Duodenal mucosa (tissue), 2 donors: ENCODE measurements around the gene RTBDN.
"Not testable (repeated sequence)": the region's sequence is repeated elsewhere in the genome, so short reads cannot be mapped to it uniquely, and the experiment has no call there.

Experiments
- H3K27ac ChIP-seq: one replicate; pipeline ENCODE4 v1.7.0; 2013; ENCODE audit warnings: low read depth, low read length
- H3K27me3 ChIP-seq, 2 donors: one replicate each; pipeline ENCODE4 v1.7.0; 2013; ENCODE audit warnings: low read length in 2 of 2, control low read depth in 1 of 2; ENCODE audit not compliant: insufficient read depth in 2 of 2, control insufficient read depth in 1 of 2
- H3K36me3 ChIP-seq, 2 donors: one replicate each; pipeline ENCODE4 v1.7.0; 2013; ENCODE audit warnings: low read length in 2 of 2, control low read depth in 1 of 2; ENCODE audit not compliant: insufficient read depth in 2 of 2, control insufficient read depth in 1 of 2
- H3K4me1 ChIP-seq, 2 donors: one replicate each; pipeline ENCODE4 v1.7.0; 2013; ENCODE audit warnings: low read length in 2 of 2, control low read depth in 1 of 2; ENCODE audit not compliant: insufficient read depth in 2 of 2, control insufficient read depth in 1 of 2
- H3K4me3 ChIP-seq, 2 donors: one replicate each; pipeline ENCODE4 v1.7.0; 2013; ENCODE audit warnings: low read length in 2 of 2, low read depth in 1 of 2
- H3K9ac ChIP-seq, 2 donors: one replicate each; pipeline ENCODE4 v1.7.0; 2013; ENCODE audit warnings: low read length in 2 of 2, low read depth in 1 of 2
- H3K9me3 ChIP-seq, 2 donors: one replicate each; pipeline ENCODE4 v1.7.0; 2013; ENCODE audit warnings: low read length in 2 of 2, control low read depth in 1 of 2; ENCODE audit not compliant: control insufficient read depth in 1 of 2

The RTBDN gene

DNA sequence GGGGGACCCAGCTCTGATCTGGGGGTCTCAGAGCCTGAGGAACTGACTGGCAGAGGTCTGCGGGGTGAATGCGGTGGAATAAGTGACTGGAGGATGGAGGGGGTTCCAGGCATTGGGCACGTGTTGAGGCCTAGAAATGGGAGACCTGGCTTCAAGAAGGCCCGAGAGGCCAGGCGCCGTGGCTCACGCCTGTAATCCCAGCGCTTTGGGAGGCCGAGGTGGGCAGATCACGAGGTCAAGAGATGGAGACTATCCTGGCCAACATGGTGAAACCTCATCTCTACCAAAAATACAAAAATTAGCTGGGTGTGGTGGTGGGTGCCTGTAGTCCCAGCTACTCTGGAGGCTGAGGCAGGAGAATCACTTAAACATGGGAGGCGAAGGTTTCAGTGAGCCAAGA, 16.6 kb downstream of the RTBDN start:
- H3K27ac ChIP-seq, H3K9me3 ChIP-seq, H3K9ac ChIP-seq, H3K27me3 ChIP-seq, H3K36me3 ChIP-seq, H3K4me1 ChIP-seq, H3K4me3 ChIP-seq: not testable (repeated sequence)

- H3K27ac ChIP-seq, H3K9ac ChIP-seq, H3K27me3 ChIP-seq, H3K4me1 ChIP-seq, H3K9me3 ChIP-seq, H3K4me3 ChIP-seq, H3K36me3 ChIP-seq: not testable (repeated sequence)
Measured at GRCh38 chr19:12817188-12817587, 17.2 kb downstream of the RTBDN start.

DNA sequence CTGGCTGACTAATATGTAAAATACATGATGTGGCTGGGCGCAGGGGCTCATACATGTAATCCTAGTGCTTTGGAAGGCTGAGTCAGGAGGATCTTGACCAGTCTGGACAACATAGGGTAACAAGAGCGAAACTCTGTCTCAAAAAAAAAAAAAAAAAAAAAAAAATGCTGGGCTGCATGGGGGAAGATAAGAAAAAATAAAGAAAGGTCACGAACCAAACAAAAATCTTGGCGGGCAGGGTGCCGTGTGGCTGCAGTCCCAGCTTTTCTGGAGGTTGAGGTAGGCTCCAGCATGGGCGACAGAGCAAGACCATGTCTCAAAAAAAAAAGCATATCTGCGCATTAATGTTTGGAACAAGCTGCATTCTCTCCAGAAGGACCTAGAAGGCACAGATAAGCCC, 19.3 kb downstream of the RTBDN start:
- H3K27me3 ChIP-seq: no peaks in the 10 kb centered on the region
- H3K27ac ChIP-seq: no peak overlapping the region
- no peak overlapping the region for H3K4me3 ChIP-seq
- H3K9me3 ChIP-seq: no peaks in the 10 kb centered on the region
- H3K9ac ChIP-seq: no peak overlapping the region
- H3K4me1 ChIP-seq: no peaks in the 10 kb centered on the region
- H3K36me3 ChIP-seq: peaks cover 0 to 3% of the 10 kb centered on the region in 2 donors

GRCh38 chr19:12806242-12807081, 27.9 kb downstream of the RTBDN start, which contains the start of gene RNASEH2A:
Gene RNASEH2A, plus strand, starts transcription at chr19:12806584. Its CDS starts 90 bp downstream, at chr19:12806674.
- H3K4me1 ChIP-seq: peaks cover 17 to 19% of the 10 kb centered on the region in 2 donors
- no peak within 1 kb of the TSS for H3K27ac ChIP-seq
- peak within 1 kb of the TSS; percentile 72 to 91 for H3K4me3 ChIP-seq
- H3K9me3 ChIP-seq: no peaks in the 10 kb centered on the region
- H3K27me3 ChIP-seq: no peaks in the 10 kb centered on the region
- peaks cover 0 to 7% of the 10 kb centered on the region in 2 donors for H3K36me3 ChIP-seq
- H3K9ac ChIP-seq: peak within 1 kb of the TSS; percentile 61 to 82

DNA sequence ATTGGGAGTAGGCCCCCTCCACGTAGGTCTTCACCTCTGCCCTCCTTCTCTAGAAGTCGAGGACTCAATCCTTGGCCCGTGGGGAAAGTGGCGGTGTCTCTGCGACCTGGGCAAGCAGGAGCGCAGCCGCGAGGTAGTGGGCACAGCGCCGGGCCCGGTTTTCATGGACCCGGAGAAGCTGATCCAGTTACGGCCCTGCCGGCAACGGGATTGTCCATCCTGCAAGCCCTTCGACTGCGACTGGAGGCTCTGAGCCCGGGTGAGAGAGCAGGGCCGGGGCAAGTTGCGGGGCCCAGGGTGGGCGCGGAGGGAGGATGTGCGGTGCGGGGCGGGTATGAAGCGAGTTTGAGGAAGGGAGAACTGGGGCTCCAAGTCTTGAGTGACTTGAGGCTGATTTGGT, 30.3 kb downstream of the RTBDN start:
- Histone ChIP-seq H3K27me3 (no peaks in the 10 kb centered on the region), H3K36me3 (peaks cover 7 to 18% of the 10 kb centered on the region in 2 donors), H3K9ac (no peak overlapping the region), H3K4me1 (peaks cover 24 to 35% of the 10 kb centered on the region in 2 donors), H3K4me3 (no peak overlapping the region), H3K9me3 (no peaks in the 10 kb centered on the region), H3K27ac (no peak overlapping the region)

DNA sequence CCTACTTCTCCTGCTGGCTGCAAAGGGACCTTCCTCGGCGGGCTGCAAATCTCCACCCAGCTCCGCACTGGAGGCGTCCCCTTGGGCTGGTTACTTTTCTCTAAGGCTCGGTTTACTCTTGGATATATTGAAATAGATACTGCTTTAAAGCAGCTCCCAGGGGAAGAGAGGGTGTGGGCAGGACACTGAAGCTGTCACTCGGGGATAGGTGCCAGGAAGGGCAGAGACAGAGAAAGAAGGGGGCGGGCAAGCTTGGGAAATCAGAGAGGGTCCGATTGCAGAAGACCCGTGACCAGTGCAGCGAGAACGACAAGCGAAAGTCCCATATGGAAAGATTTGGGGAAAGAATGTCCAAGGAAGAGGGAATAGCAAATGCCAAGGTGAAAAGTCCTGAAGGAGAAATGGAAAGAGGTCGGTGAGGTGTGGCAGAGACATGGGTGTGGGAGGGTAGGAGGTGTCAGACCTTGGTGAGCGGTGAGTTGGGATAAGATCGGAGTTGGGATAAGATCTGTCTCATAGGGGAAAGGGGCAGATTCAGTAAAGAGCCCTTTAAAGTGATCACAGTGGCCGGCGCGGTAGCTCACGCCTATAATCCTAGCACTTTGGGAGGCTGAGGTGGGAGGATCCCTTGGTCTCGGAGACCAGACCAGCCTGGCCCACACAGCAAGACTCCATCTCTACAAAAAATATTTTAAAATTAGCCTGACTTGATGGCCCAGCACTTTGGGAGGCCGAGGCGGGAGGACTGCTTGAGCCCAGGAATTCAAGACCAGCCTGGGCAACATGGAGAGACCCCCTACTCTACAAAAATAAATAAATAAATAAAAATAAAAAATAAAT, 31.9 kb downstream of the RTBDN start:
- Histone ChIP-seq H3K9ac (peak overlapping the region; percentile 68 to 94), H3K27ac (no peak overlapping the region)

DNA sequence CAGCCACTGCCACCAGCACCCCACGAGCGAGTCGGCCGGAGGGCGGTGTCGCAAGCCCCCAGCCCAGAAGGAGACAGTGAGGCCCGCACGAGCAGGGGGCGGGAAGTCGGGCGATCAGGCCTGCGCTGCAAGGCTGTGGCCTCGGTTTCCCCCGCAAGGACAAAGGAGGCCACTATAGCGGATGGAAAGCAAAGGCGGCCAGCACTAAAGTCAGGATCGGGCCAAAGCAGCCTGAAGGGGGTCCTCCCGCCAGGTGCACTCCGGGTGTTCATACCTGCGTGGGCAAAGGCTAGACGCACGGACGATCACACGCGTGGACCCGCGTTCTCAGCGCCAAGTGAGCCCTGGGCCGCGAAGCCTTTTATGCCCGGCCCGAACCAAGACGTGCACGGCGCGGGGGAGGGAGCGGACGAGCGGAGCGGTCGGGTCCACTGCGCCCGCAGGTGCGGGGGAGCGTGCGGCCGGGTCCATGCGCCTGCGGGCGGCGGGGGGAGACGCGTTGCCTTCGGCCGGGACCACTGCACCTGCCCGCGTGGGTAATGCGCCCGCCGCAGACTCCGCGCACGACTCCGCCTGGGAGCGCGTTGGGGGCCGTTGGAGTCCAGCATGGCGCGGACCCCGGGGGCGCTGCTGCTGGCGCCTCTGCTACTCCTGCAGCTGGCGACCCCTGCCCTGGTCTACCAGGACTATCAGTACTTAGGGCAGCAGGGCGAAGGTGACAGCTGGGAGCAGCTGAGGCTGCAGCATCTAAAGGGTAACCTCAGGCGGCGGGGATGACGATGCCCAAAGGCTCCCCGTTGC, 32.7 kb downstream of the RTBDN start, which contains the start of the genes PRDX2 and THSD8:
PRDX2 (minus strand) TSS at position 335 of the 801 bp plus-strand sequence. CDS start 539 bp downstream, outside the sequence.
THSD8 (plus strand) TSS at position 604 of the 801 bp plus-strand sequence; CDS start at position 607, 3 bp downstream.
- no peaks in the 10 kb centered on the region for H3K27me3 ChIP-seq
- no peaks in the 10 kb centered on the region for H3K9me3 ChIP-seq
- H3K9ac ChIP-seq: peak within 1 kb of the TSS; percentile 94 to 97
- H3K4me3 ChIP-seq: peak within 1 kb of the TSS; percentile 90 to 98
- H3K36me3 ChIP-seq: peaks cover 7 to 14% of the 10 kb centered on the region in 2 donors
- H3K4me1 ChIP-seq: peaks cover 18 to 28% of the 10 kb centered on the region in 2 donors
- H3K27ac ChIP-seq: peak within 1 kb of the TSS; percentile 62

More for the DNA sequence above, 31.9 kb downstream of the RTBDN start:
- Histone ChIP-seq H3K27me3 (no peaks in the 10 kb centered on the region), H3K4me3 (peak overlapping the region; percentile 90 to 98), H3K4me1 (peaks cover 24 to 35% of the 10 kb centered on the region in 2 donors), H3K9me3 (no peaks in the 10 kb centered on the region), H3K36me3 (peaks cover 7 to 14% of the 10 kb centered on the region in 2 donors)

- H3K27ac ChIP-seq: peak overlapping the region; percentile 62
- H3K36me3 ChIP-seq: peaks cover 7 to 14% of the 10 kb centered on the region in 2 donors
- H3K27me3 ChIP-seq: no peaks in the 10 kb centered on the region
- H3K4me3 ChIP-seq: peak overlapping the region; percentile 90 to 98
- H3K4me1 ChIP-seq: peaks cover 21 to 30% of the 10 kb centered on the region in 2 donors
- peak overlapping the region; percentile 94 to 97 for H3K9ac ChIP-seq
- no peaks in the 10 kb centered on the region for H3K9me3 ChIP-seq
Measured at GRCh38 chr19:12800923-12801465, 33.4 kb downstream of the RTBDN start.

- no peaks in the 10 kb centered on the region for H3K9me3 ChIP-seq
Measured at GRCh38 chr19:12800466-12800770, 34.0 kb downstream of the RTBDN start.

More at GRCh38 chr19:12800466-12800770, 34.0 kb downstream of the RTBDN start:
- Histone ChIP-seq H3K36me3 (peaks cover 7 to 14% of the 10 kb centered on the region in 2 donors), H3K4me3 (peak overlapping the region; percentile 90 to 98), H3K27me3 (no peaks in the 10 kb centered on the region), H3K27ac (no peak overlapping the region), H3K4me1 (peaks cover 24 to 34% of the 10 kb centered on the region in 2 donors), H3K9ac (peak overlapping the region; percentile 94 to 97)
